IMR-90 (cell line): ENCODE results near the gene UBR4. TPM values are rescaled to one million over a fixed set of nuclear protein-coding genes. Genes with fewer than 3 reads are reported as not detected.

Experiments
- ATAC-seq: fragments of 200-7000 bp; cut with Tn5 transposase; 2 replicates; pipeline ENCODE4 v1.9.1; 2020; ENCODE audit warnings: low read depth, mild to moderate bottlenecking, moderate library complexity
- BruUV-seq: library from RNA; stranded (reverse); fragments of 400-500 nt; replicated peaks from 2 replicates; lab custom pipeline; 2021; lab: Mats Ljungman, UMichigan
- CTCF ChIA-PET: fragments of 300-600 bp; formaldehyde crosslinking; extraction: SDS; loops from one replicate; lab custom pipeline; 2021; ENCODE audit warnings: antibody characterized with exemption; lab: Yijun Ruan, JAX
- POLR2A ChIA-PET: fragments of 300-600 bp; sonication (Branson Sonifier 250); formaldehyde crosslinking; loops from one replicate; lab custom pipeline; 2022; ENCODE audit warnings: antibody characterized with exemption; ENCODE audit not compliant: unreplicated experiment; lab: Charles Lee
- DNase-seq: peaks from one replicate; pipeline ENCODE4 v3.0.0; 2013
- H2AFZ ChIP-seq: replicated peaks from 2 replicates; pipeline ENCODE3; 2013; ENCODE audit warnings: low read length, mild to moderate bottlenecking; ENCODE audit not compliant: poor library complexity
- H2AK5ac ChIP-seq: 2 replicates; pipeline ENCODE4 v1.6.1; 2013; ENCODE audit warnings: low read depth, low read length, inconsistent platforms
- H2AK9ac ChIP-seq: replicated peaks from 2 replicates; pipeline ENCODE3; 2013; ENCODE audit warnings: mild to moderate bottlenecking, low read depth, low read length, moderate library complexity; ENCODE audit not compliant: poor library complexity
- H2BK120ac ChIP-seq: 2 replicates; pipeline ENCODE4 v1.6.1; 2013; ENCODE audit warnings: low read depth, low read length, inconsistent platforms
- H2BK15ac ChIP-seq: 3 replicates; pipeline ENCODE4 v1.6.1; 2013; ENCODE audit warnings: low read depth, low read length, inconsistent platforms
- H2BK20ac ChIP-seq: 2 replicates; pipeline ENCODE4 v1.6.1; 2013; ENCODE audit warnings: low read depth, mild to moderate bottlenecking, inconsistent platforms, low read length, moderate library complexity
- H2BK5ac ChIP-seq: 2 replicates; pipeline ENCODE4 v1.6.1; 2013; ENCODE audit warnings: mild to moderate bottlenecking, low read depth, low read length, inconsistent platforms; ENCODE audit not compliant: poor library complexity, severe bottlenecking
- H3K14ac ChIP-seq: replicated peaks from 2 replicates; pipeline ENCODE4 v1.6.1; 2013; ENCODE audit warnings: low read depth, low read length, inconsistent platforms
- H3K18ac ChIP-seq: 2 replicates; pipeline ENCODE4 v1.6.1; 2013; ENCODE audit warnings: low read depth, low read length, control low read depth
- H3K23ac ChIP-seq: 2 replicates; pipeline ENCODE4 v1.6.1; 2013; ENCODE audit warnings: low read depth, low read length, inconsistent platforms
- H3K27ac ChIP-seq: 2 replicates; pipeline ENCODE4 v1.5.1; 2013; ENCODE audit warnings: mild to moderate bottlenecking, control low read depth, low read length; ENCODE audit not compliant: insufficient read depth
- H3K27me3 ChIP-seq: 2 replicates; pipeline ENCODE4 v1.6.1; 2013; ENCODE audit warnings: low read length; ENCODE audit not compliant: control insufficient read depth, insufficient read depth
- H3K36me3 ChIP-seq: 2 replicates; pipeline ENCODE4 v1.6.1; 2013; ENCODE audit warnings: low read length, mixed read lengths; ENCODE audit not compliant: control insufficient read depth, insufficient read depth
- H3K4ac ChIP-seq: 2 replicates; pipeline ENCODE4 v1.6.1; 2013; ENCODE audit warnings: low read depth, low read length, inconsistent platforms
- H3K4me1 ChIP-seq: 2 replicates; pipeline ENCODE4 v1.6.1; 2013; ENCODE audit warnings: low read length, mixed read lengths; ENCODE audit not compliant: control insufficient read depth, insufficient read depth
- H3K4me2 ChIP-seq: 2 replicates; pipeline ENCODE4 v1.6.1; 2013; ENCODE audit warnings: low read depth, mild to moderate bottlenecking, control low read depth, low read length, moderate library complexity
- H3K4me3 ChIP-seq: 2 replicates; pipeline ENCODE4 v1.5.1; 2013; ENCODE audit warnings: low read depth, mild to moderate bottlenecking, control low read depth, low read length, moderate library complexity; ENCODE audit not compliant: insufficient read depth
- H3K56ac ChIP-seq: 2 replicates; pipeline ENCODE4 v1.6.1; 2013; ENCODE audit warnings: low read length, inconsistent platforms; ENCODE audit not compliant: insufficient read depth; ENCODE audit errors: extremely low read depth
- H3K79me1 ChIP-seq, 2 experiments: 2 replicates each; pipeline ENCODE4 v1.6.1; 2013; ENCODE audit warnings: low read length in 2 of 2, inconsistent platforms in 1 of 2, low read depth in 1 of 2
- H3K9ac ChIP-seq: 2 replicates; pipeline ENCODE4 v1.6.1; 2013; ENCODE audit warnings: low read depth, low read length, control low read depth
- H3K9me1 ChIP-seq: 2 replicates; pipeline ENCODE4 v1.6.1; 2013; ENCODE audit warnings: low read length, inconsistent platforms; ENCODE audit not compliant: insufficient read depth
- H3K9me3 ChIP-seq: 2 replicates; pipeline ENCODE4 v1.6.1; 2013; ENCODE audit warnings: low read length; ENCODE audit not compliant: control insufficient read depth, insufficient read depth
- H4K20me1 ChIP-seq: 2 replicates; pipeline ENCODE4 v1.6.1; 2013; ENCODE audit warnings: low read length, inconsistent platforms; ENCODE audit not compliant: insufficient read depth
- H4K5ac ChIP-seq: 2 replicates; pipeline ENCODE4 v1.6.1; 2013; ENCODE audit warnings: mild to moderate bottlenecking, low read depth, low read length, control low read depth
- H4K8ac ChIP-seq, 2 experiments: 2 replicates each; pipeline ENCODE4 v1.6.1; 2013; ENCODE audit warnings: low read depth in 2 of 2, low read length in 2 of 2, control low read depth in 1 of 2, inconsistent platforms in 1 of 2
- H4K91ac ChIP-seq: 2 replicates; pipeline ENCODE4 v1.6.1; 2013; ENCODE audit warnings: low read depth, low read length, inconsistent platforms; ENCODE audit not compliant: insufficient read depth
- CEBPB ChIP-seq: IDR thresholded peaks from 2 replicates; pipeline ENCODE4 v1.6.1; 2012; ENCODE audit warnings: low read depth, low read length, improper control_type of control experiment
- CHD1 ChIP-seq: IDR thresholded peaks from 2 replicates; pipeline ENCODE4 v1.6.1; 2012; ENCODE audit warnings: low read depth, low read length, improper control_type of control experiment
- CTCF ChIP-seq: conservative IDR thresholded peaks from 2 replicates; pipeline ENCODE4 v1.5.1; 2012; ENCODE audit warnings: mild to moderate bottlenecking, low read depth, low read length, improper control_type of control experiment
- ELK1 ChIP-seq: fragments of 150-350 bp; IDR thresholded peaks from 2 replicates; pipeline ENCODE4 v1.6.1; 2016; ENCODE audit warnings: low read depth, mild to moderate bottlenecking, low read length, moderate library complexity, borderline replicate concordance
- MXI1 ChIP-seq: IDR thresholded peaks from 2 replicates; pipeline ENCODE4 v1.6.1; 2012; ENCODE audit warnings: low read depth, mild to moderate bottlenecking, low read length, moderate library complexity, borderline replicate concordance
- RAD21 ChIP-seq: IDR thresholded peaks from 2 replicates; pipeline ENCODE4 v1.6.1; 2012; ENCODE audit warnings: low read length, improper control_type of control experiment
- RCOR1 ChIP-seq: IDR thresholded peaks from 2 replicates; pipeline ENCODE4 v1.6.1; 2012; ENCODE audit warnings: mild to moderate bottlenecking, low read length, improper control_type of control experiment; ENCODE audit not compliant: insufficient replicate concordance
- USF2 ChIP-seq: fragments of 150-350 bp; IDR thresholded peaks from 2 replicates; pipeline ENCODE4 v1.6.1; 2017; ENCODE audit warnings: mild to moderate bottlenecking, antibody characterized with exemption, low read length, low read depth
- WGBS, 2 experiments: methylation state at CpG; one replicate each; pipeline versions ENCODE4 v1.1.5 to v1.1.7; 2013; ENCODE audit warnings: missing lambda C conversion rate in 2 of 2; ENCODE audit not compliant: insufficient read length in 1 of 2; ENCODE audit errors: extremely low coverage in 2 of 2; 5-methylcytosine and 5-hydroxymethylcytosine counted together
- dilution Hi-C: fragments of 300-500 bp; cut with HindIII; formaldehyde crosslinking; loops from one replicate; pipeline ENCODE4 v1.14.3; 2018; ENCODE audit warnings: low sequenced_read_pairs; ENCODE audit not compliant: unreplicated experiment
- in situ Hi-C: fragments of 300-500 bp; cut with MboI; formaldehyde crosslinking; loops from 3 replicates; pipeline ENCODE4 v1.14.3; 2019; ENCODE audit warnings: low sequenced_read_pairs, inconsistent platforms, mixed read lengths
- intact Hi-C: fragments of 100-400 bp; cut with micrococcal nuclease; formaldehyde crosslinking; loops from 2 replicates; pipeline ENCODE4 v1.10.0; 2022
- polyA plus RNA-seq, 3 experiments: library from polyadenylated mRNA; depleted of rRNA; stranded (reverse); fragments of >200 nt; gene quantifications; 2 replicates each; pipeline ENCODE4 v1.2.3, GENCODE V29; 2012; ENCODE audit warnings: low replicate concordance in 1 of 3
- total RNA-seq: library from RNA; depleted of rRNA; stranded (reverse); fragments of >200 nt; gene quantifications from 2 replicates; pipeline ENCODE4 v1.2.3, GENCODE V29; 2012

Gene UBR4
- total and polyA plus RNA-seq, 2 of the 4 experiments (the other 2 are of a cell fraction) = 87.8 to 121 TPM

GRCh38 chr1:19157653-19158052 is 52.4 kb downstream of the UBR4 start:
- Histone ChIP-seq H3K27me3 (no peaks in the 10 kb centered on the region), H3K9me1 (peaks cover 9% of the 10 kb centered on the region), H3K4me2 (no peak overlapping the region), H3K23ac (no peak overlapping the region), H3K9ac (no peak overlapping the region), H2BK120ac (no peak overlapping the region), H3K14ac (no peak overlapping the region), H3K79me1 (peaks cover 41 to 55% of the 10 kb centered on the region in 2 experiments), H4K91ac (no peak overlapping the region), H3K4ac (no peak overlapping the region), H2BK5ac (no peak overlapping the region), H3K4me1 (no peaks in the 10 kb centered on the region), H3K9me3 (no peaks in the 10 kb centered on the region), H4K5ac (no peak overlapping the region), H3K27ac (no peak overlapping the region; the same call in 1 of the 2 replicates), H3K18ac (no peak overlapping the region), H4K20me1 (peaks cover 3% of the 10 kb centered on the region; the same call in 1 of the 2 replicates), H3K36me3 (peaks cover 81% of the 10 kb centered on the region), H2AK9ac (no peak overlapping the region), H2BK20ac (no peak overlapping the region), H2AFZ (no peak overlapping the region), H2BK15ac (no peak overlapping the region), H2AK5ac (no peak overlapping the region), H3K4me3 (no peak overlapping the region), H3K56ac (no peak overlapping the region), H4K8ac (no peak overlapping the region)
- whole genome bisulfite sequencing, 2 experiments = 87% methylated on average over 3 of the region's 8 CpGs; no CpG with 5 or more reads in 1 of the 2 experiments
- dilution Hi-C loops (no loop called here), intact Hi-C loops (no loop called here), in situ Hi-C loops (loop anchor here (10.0 kb wide), 1 partner anchor 53 kb away; no protein-coding TSS in a partner anchor)
- ATAC-seq (no peak), DNase-seq (no peak)
- POLR2A ChIA-PET = no interaction called here
- BruUV-seq = no TSS peak
- TF ChIP-seq MXI1 (no peak), CHD1 (no peak), CTCF (no peak), USF2 (no peak), RCOR1 (no peak), RAD21 (no peak), ELK1 (no peak), CEBPB (no peak)
- CTCF ChIA-PET = interaction anchor here (0.7 kb wide), 1 partner anchor 29 kb away, joined by 3 read pairs; no protein-coding TSS in a partner anchor
